HEK293 (cell line): ENCODE measurements around the gene RUNX1.

Experiments
- CTCF ChIA-PET: fragments of 350-600 bp; formaldehyde crosslinking; extraction: SDS; loops from one replicate; lab custom pipeline; 2021; ENCODE audit warnings: antibody characterized with exemption; lab: Yijun Ruan, JAX
- POLR2A ChIA-PET: fragments of 300-600 bp; formaldehyde crosslinking; extraction: SDS; loops from one replicate; lab custom pipeline; 2020; ENCODE audit warnings: antibody characterized with exemption, inconsistent platforms; lab: Yijun Ruan, JAX
- H3K27ac ChIP-seq: fragments of 200-500 bp; sonication (Bioruptor generic); 2 replicates; pipeline ENCODE4 v1.5.1; 2014; ENCODE audit warnings: low read depth, low read length, control low read depth, inconsistent platforms; ENCODE audit errors: extremely low read depth
- H3K36me3 ChIP-seq, 2 experiments: fragments of 200-500 bp in 1 of 2; sonication (Bioruptor generic) in 1 of 2; 1 replicate in 1 of 2; 2 replicates in 1 of 2; pipeline ENCODE4 v1.5.1; 2014 to 2017; ENCODE audit warnings: inconsistent platforms in 2 of 2, low read length in 2 of 2; ENCODE audit not compliant: control insufficient read depth in 2 of 2, insufficient read depth in 1 of 2
- H3K4me1 ChIP-seq: fragments of 200-500 bp; sonication (Bioruptor generic); 2 replicates; pipeline ENCODE4 v1.5.1; 2014; ENCODE audit warnings: mild to moderate bottlenecking, low read length, inconsistent platforms; ENCODE audit not compliant: control insufficient read depth, insufficient read depth
- H3K4me3 ChIP-seq: 2 replicates; pipeline ENCODE4 v1.5.1; 2011; ENCODE audit warnings: low read depth, mild to moderate bottlenecking, control low read depth, low read length, moderate library complexity
- H3K9me3 ChIP-seq: fragments of 200-500 bp; sonication (Bioruptor generic); 2 replicates; pipeline ENCODE4 v1.5.1; 2014; ENCODE audit warnings: low read depth, low read length, inconsistent platforms; ENCODE audit not compliant: control insufficient read depth, insufficient read depth
- BCL11B ChIP-seq: fragments of 450-650 bp; formaldehyde crosslinking; IDR thresholded peaks from 2 replicates; pipeline ENCODE4 v1.5.1; 2016; ENCODE audit warnings: low read depth, missing biosample characterization, missing genetic modification characterization
- MEIS1 ChIP-seq: sonication (generic); formaldehyde crosslinking; IDR thresholded peaks from 2 replicates; pipeline ENCODE4 v1.8.1; 2022; ENCODE audit warnings: missing genetic modification reagents, mild to moderate bottlenecking, borderline replicate concordance
- MZF1 ChIP-seq: fragments of 450-650 bp; formaldehyde crosslinking; IDR thresholded peaks from 2 replicates; pipeline ENCODE4 v1.5.1; 2017; ENCODE audit warnings: missing biosample characterization, missing genetic modification characterization, borderline replicate concordance
- PRDM6 ChIP-seq: fragments of 450-650 bp; formaldehyde crosslinking; IDR thresholded peaks from 2 replicates; pipeline ENCODE4 v1.5.1; 2017; ENCODE audit warnings: missing biosample characterization, missing genetic modification characterization
- TCF7L2 ChIP-seq: IDR thresholded peaks from 2 replicates; pipeline ENCODE4 v1.6.1; 2011; ENCODE audit warnings: low read depth, mild to moderate bottlenecking, inconsistent platforms, low read length, moderate library complexity, borderline replicate concordance
- WT1 ChIP-seq: fragments of 450-650 bp; formaldehyde crosslinking; IDR thresholded peaks from 2 replicates; pipeline ENCODE4 v1.5.1; 2016; ENCODE audit warnings: missing biosample characterization, missing genetic modification characterization
- YY2 ChIP-seq: fragments of 450-650 bp; formaldehyde crosslinking; IDR thresholded peaks from 2 replicates; pipeline ENCODE4 v1.5.1; 2016; ENCODE audit warnings: missing biosample characterization, missing genetic modification characterization
- ZBTB10 ChIP-seq: fragments of 450-650 bp; formaldehyde crosslinking; IDR thresholded peaks from 2 replicates; pipeline ENCODE4 v1.5.1; 2016; ENCODE audit warnings: missing biosample characterization, missing genetic modification characterization
- ZFP41 ChIP-seq: fragments of 450-650 bp; formaldehyde crosslinking; IDR thresholded peaks from 2 replicates; pipeline ENCODE4 v1.5.1; 2016; ENCODE audit warnings: missing biosample characterization, missing genetic modification characterization, borderline replicate concordance
- ZNF138 ChIP-seq: fragments of 450-650 bp; formaldehyde crosslinking; IDR thresholded peaks from 2 replicates; pipeline ENCODE4 v1.5.1; 2016; ENCODE audit warnings: missing biosample characterization, missing genetic modification characterization, borderline replicate concordance
- ZNF280C ChIP-seq: fragments of 450-650 bp; formaldehyde crosslinking; IDR thresholded peaks from 2 replicates; pipeline ENCODE4 v1.5.1; 2016; ENCODE audit warnings: missing biosample characterization, missing genetic modification characterization
- ZNF311 ChIP-seq: fragments of 450-650 bp; formaldehyde crosslinking; IDR thresholded peaks from 2 replicates; pipeline ENCODE4 v1.5.1; 2017; ENCODE audit warnings: missing biosample characterization, missing genetic modification characterization, borderline replicate concordance
- ZNF341 ChIP-seq: fragments of 450-650 bp; formaldehyde crosslinking; IDR thresholded peaks from 2 replicates; pipeline ENCODE4; 2016; ENCODE audit warnings: low read depth, missing biosample characterization, missing genetic modification characterization
- ZNF404 ChIP-seq: fragments of 450-650 bp; formaldehyde crosslinking; IDR thresholded peaks from 2 replicates; pipeline ENCODE4 v1.5.1; 2017; ENCODE audit warnings: missing biosample characterization, missing genetic modification characterization
- ZNF416 ChIP-seq: fragments of 450-650 bp; formaldehyde crosslinking; IDR thresholded peaks from 2 replicates; pipeline ENCODE4 v1.5.1; 2016; ENCODE audit warnings: missing biosample characterization, missing genetic modification characterization
- ZNF548 ChIP-seq: fragments of 450-650 bp; formaldehyde crosslinking; IDR thresholded peaks from 2 replicates; pipeline ENCODE4 v1.5.1; 2016; ENCODE audit warnings: missing biosample characterization, missing genetic modification characterization
- ZNF580 ChIP-seq: fragments of 450-650 bp; formaldehyde crosslinking; IDR thresholded peaks from 2 replicates; pipeline ENCODE4 v1.5.1; 2016; ENCODE audit warnings: missing biosample characterization, missing genetic modification characterization
- ZNF629 ChIP-seq: fragments of 450-650 bp; formaldehyde crosslinking; IDR thresholded peaks from 2 replicates; pipeline ENCODE4 v1.5.1; 2017; ENCODE audit warnings: missing biosample characterization, missing genetic modification characterization
- ZNF670 ChIP-seq: fragments of 450-650 bp; formaldehyde crosslinking; IDR thresholded peaks from 2 replicates; pipeline ENCODE4 v1.5.1; 2016; ENCODE audit warnings: missing biosample characterization, missing genetic modification characterization, low read depth
- ZNF777 ChIP-seq: fragments of 450-650 bp; formaldehyde crosslinking; IDR thresholded peaks from 2 replicates; pipeline ENCODE4 v1.5.1; 2017; ENCODE audit warnings: missing biosample characterization, missing genetic modification characterization, borderline replicate concordance
- ZNF843 ChIP-seq: fragments of 450-650 bp; formaldehyde crosslinking; IDR thresholded peaks from 2 replicates; pipeline ENCODE4 v1.5.1; 2016; ENCODE audit warnings: missing biosample characterization, missing genetic modification characterization
- TF ChIP-seq, protein P1 (sequence below): fragments of 450-650 bp; formaldehyde crosslinking; IDR thresholded peaks from 2 replicates; pipeline ENCODE4 v1.5.1; 2017; ENCODE audit warnings: missing biosample characterization, missing genetic modification characterization
- TF ChIP-seq, protein P2 (sequence below): fragments of 450-650 bp; formaldehyde crosslinking; IDR thresholded peaks from 2 replicates; pipeline ENCODE4 v1.5.1; 2016; ENCODE audit warnings: missing biosample characterization, missing genetic modification characterization, borderline replicate concordance

The RUNX1 gene

DNA sequence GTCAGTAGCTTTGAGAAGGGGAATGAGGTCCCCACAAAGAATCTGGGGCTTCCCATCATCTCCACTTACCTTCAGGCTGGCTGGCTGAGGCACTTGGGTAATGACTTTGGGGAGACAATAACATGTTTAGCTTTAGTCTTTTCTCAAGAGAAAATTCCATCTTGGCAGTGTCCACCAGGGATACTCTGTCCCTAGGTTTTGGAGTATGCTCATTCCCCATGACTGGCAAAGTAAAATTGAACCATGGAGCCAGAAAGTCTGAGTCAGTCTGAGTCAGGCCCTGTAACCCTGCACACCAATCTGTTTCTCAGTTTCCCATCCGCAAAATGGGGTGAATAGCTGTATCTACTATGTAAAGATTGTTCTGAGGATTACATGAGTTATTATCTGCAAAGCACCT lies 28.2 kb downstream of the RUNX1 start (continued):
- TF ChIP-seq PRDM6 (tag by site-specific recombination) (no peak), ZNF404 (tag by site-specific recombination) (no peak), ZFP41 (tag by site-specific recombination) (no peak), ZNF311 (no peak), ZNF777 (tag by site-specific recombination) (no peak), ZNF416 (no peak)

DNA sequence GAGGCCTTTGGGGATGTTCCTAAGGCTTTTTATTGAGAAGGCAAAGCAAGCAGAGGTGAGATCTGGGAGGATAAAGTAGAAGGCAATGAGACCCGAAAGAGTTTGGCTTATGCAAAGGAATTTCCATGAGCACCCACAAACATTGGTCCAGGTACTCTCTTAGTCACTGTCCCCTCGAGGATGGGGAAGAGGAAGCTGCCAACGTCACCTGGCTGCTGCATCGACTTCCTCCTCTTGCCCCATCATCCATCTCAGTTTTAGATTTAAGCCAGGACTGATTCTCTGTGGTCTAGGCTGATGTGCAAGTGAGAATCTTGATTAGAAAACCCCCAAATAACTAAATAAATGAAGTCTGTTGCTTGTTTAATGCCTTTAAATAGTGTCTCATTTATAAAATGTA lies 28.7 kb downstream of the RUNX1 start:
- Histone ChIP-seq H3K36me3 (no peaks in the 10 kb centered on the region), H3K4me1 (no peaks in the 10 kb centered on the region), H3K27ac (no peak overlapping the region), H3K9me3 (no peaks in the 10 kb centered on the region), H3K4me3 (no peak overlapping the region)
- ChIA-PET POLR2A (interaction anchor here (1.8 kb wide), 1 partner anchor 175 kb away, joined by 4 read pairs; no protein-coding TSS in a partner anchor), CTCF (interaction anchor here (0.6 kb wide), 1 partner anchor 727 kb away, joined by 3 read pairs; no protein-coding TSS in a partner anchor)
- no peak for TF ChIP-seq ZNF280C (tag by site-specific recombination)
- no peak for TF ChIP-seq TCF7L2
- TF ChIP-seq, protein P1, sequence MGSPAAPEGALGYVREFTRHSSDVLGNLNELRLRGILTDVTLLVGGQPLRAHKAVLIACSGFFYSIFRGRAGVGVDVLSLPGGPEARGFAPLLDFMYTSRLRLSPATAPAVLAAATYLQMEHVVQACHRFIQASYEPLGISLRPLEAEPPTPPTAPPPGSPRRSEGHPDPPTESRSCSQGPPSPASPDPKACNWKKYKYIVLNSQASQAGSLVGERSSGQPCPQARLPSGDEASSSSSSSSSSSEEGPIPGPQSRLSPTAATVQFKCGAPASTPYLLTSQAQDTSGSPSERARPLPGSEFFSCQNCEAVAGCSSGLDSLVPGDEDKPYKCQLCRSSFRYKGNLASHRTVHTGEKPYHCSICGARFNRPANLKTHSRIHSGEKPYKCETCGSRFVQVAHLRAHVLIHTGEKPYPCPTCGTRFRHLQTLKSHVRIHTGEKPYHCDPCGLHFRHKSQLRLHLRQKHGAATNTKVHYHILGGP (tag by site-specific recombination): no peak
- no peak for TF ChIP-seq WT1
- TF ChIP-seq MZF1 (tag by site-specific recombination): no peak
- TF ChIP-seq ZNF580 (tag by site-specific recombination): no peak
- no peak for TF ChIP-seq ZNF341 (tag by site-specific recombination)
- no peak for TF ChIP-seq ZNF138 (tag by site-specific recombination)
- no peak for TF ChIP-seq YY2 (tag by site-specific recombination)
- no peak for TF ChIP-seq BCL11B
- TF ChIP-seq ZNF843 (tag by site-specific recombination): no peak
- no peak for TF ChIP-seq ZNF548 (tag by site-specific recombination)

DNA sequence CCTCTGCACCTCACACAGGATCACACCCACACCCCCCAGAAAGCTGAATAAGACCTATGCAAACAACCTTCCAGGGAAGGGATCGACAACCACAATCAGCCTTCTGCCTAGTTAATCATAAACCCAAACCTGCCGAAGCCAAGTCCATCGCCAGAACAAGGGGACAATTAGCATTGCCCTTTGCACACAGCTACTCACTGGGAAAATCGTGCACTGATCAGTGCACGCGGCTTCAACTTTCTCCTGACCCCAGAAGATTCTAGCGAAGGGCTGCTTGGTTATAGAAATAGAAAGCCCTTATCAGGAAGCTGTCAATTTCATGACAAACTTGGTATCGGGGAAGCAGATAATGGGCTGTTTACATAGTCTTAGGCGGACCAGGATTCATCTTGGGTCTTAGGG lies 29.5 kb downstream of the RUNX1 start:
- CTCF ChIA-PET: interaction anchor here (0.6 kb wide), 1 partner anchor 728 kb away, joined by 3 read pairs; no protein-coding TSS in a partner anchor
- no peak overlapping the region for H3K4me3 ChIP-seq
- H3K9me3 ChIP-seq: no peaks in the 10 kb centered on the region
- H3K4me1 ChIP-seq: no peaks in the 10 kb centered on the region
- no peaks in the 10 kb centered on the region for H3K36me3 ChIP-seq
- POLR2A ChIA-PET: no interaction called here
- H3K27ac ChIP-seq: no peak overlapping the region
- TF ChIP-seq, protein P2, sequence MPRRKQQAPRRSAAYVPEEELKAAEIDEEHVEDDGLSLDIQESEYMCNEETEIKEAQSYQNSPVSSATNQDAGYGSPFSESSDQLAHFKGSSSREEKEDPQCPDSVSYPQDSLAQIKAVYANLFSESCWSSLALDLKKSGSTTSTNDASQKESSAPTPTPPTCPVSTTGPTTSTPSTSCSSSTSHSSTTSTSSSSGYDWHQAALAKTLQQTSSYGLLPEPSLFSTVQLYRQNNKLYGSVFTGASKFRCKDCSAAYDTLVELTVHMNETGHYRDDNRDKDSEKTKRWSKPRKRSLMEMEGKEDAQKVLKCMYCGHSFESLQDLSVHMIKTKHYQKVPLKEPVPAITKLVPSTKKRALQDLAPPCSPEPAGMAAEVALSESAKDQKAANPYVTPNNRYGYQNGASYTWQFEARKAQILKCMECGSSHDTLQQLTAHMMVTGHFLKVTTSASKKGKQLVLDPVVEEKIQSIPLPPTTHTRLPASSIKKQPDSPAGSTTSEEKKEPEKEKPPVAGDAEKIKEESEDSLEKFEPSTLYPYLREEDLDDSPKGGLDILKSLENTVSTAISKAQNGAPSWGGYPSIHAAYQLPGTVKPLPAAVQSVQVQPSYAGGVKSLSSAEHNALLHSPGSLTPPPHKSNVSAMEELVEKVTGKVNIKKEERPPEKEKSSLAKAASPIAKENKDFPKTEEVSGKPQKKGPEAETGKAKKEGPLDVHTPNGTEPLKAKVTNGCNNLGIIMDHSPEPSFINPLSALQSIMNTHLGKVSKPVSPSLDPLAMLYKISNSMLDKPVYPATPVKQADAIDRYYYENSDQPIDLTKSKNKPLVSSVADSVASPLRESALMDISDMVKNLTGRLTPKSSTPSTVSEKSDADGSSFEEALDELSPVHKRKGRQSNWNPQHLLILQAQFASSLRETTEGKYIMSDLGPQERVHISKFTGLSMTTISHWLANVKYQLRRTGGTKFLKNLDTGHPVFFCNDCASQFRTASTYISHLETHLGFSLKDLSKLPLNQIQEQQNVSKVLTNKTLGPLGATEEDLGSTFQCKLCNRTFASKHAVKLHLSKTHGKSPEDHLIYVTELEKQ (tag by site-specific recombination): no peak
- TF ChIP-seq MEIS1 (CRISPR knock-in tag) (no peak), ZNF670 (tag by site-specific recombination) (no peak), ZBTB10 (tag by site-specific recombination) (no peak), ZNF629 (tag by site-specific recombination) (no peak)
